HEK293 (cell line): ENCODE data around the gene CRABP2.

Experiments
- CTCF ChIA-PET: fragments of 350-600 bp; formaldehyde crosslinking; extraction: SDS; loops from one replicate; lab custom pipeline; 2021; ENCODE audit warnings: antibody characterized with exemption; lab: Yijun Ruan, JAX
- POLR2A ChIA-PET: fragments of 300-600 bp; formaldehyde crosslinking; extraction: SDS; loops from one replicate; lab custom pipeline; 2020; ENCODE audit warnings: antibody characterized with exemption, inconsistent platforms; lab: Yijun Ruan, JAX
- H3K27ac ChIP-seq: fragments of 200-500 bp; sonication (Bioruptor generic); 2 replicates; pipeline ENCODE4 v1.5.1; 2014; ENCODE audit warnings: low read depth, low read length, control low read depth, inconsistent platforms; ENCODE audit errors: extremely low read depth
- H3K36me3 ChIP-seq, 2 experiments: fragments of 200-500 bp in 1 of 2; sonication (Bioruptor generic) in 1 of 2; 1 replicate in 1 of 2; 2 replicates in 1 of 2; pipeline ENCODE4 v1.5.1; 2014 to 2017; ENCODE audit warnings: inconsistent platforms in 2 of 2, low read length in 2 of 2; ENCODE audit not compliant: control insufficient read depth in 2 of 2, insufficient read depth in 1 of 2
- H3K4me1 ChIP-seq: fragments of 200-500 bp; sonication (Bioruptor generic); 2 replicates; pipeline ENCODE4 v1.5.1; 2014; ENCODE audit warnings: mild to moderate bottlenecking, low read length, inconsistent platforms; ENCODE audit not compliant: control insufficient read depth, insufficient read depth
- H3K4me3 ChIP-seq: 2 replicates; pipeline ENCODE4 v1.5.1; 2011; ENCODE audit warnings: low read depth, mild to moderate bottlenecking, control low read depth, low read length, moderate library complexity
- H3K9me3 ChIP-seq: fragments of 200-500 bp; sonication (Bioruptor generic); 2 replicates; pipeline ENCODE4 v1.5.1; 2014; ENCODE audit warnings: low read depth, low read length, inconsistent platforms; ENCODE audit not compliant: control insufficient read depth, insufficient read depth
- GLI4 ChIP-seq: fragments of 450-650 bp; formaldehyde crosslinking; IDR thresholded peaks from 2 replicates; pipeline ENCODE4 v1.5.1; 2016; ENCODE audit warnings: missing biosample characterization, missing genetic modification characterization
- GLIS1 ChIP-seq: fragments of 450-650 bp; formaldehyde crosslinking; IDR thresholded peaks from 2 replicates; pipeline ENCODE4 v1.5.1; 2016; ENCODE audit warnings: missing biosample characterization, missing genetic modification characterization
- GLIS2 ChIP-seq: fragments of 450-650 bp; formaldehyde crosslinking; IDR thresholded peaks from 2 replicates; pipeline ENCODE4 v1.5.1; 2016; ENCODE audit warnings: missing biosample characterization, missing genetic modification characterization
- HOXD13 ChIP-seq: sonication (generic); formaldehyde crosslinking; IDR thresholded peaks from 2 replicates; pipeline ENCODE4 v1.8.0; 2022; ENCODE audit warnings: missing genetic modification reagents, borderline replicate concordance
- IKZF3 ChIP-seq: fragments of 450-650 bp; IDR thresholded peaks from 2 replicates; pipeline ENCODE4 v1.5.0; 2018; ENCODE audit warnings: missing biosample characterization, mild to moderate bottlenecking, missing genetic modification characterization, moderate library complexity
- KLF16 ChIP-seq: fragments of 450-650 bp; formaldehyde crosslinking; IDR thresholded peaks from 2 replicates; pipeline ENCODE4 v1.5.1; 2017; ENCODE audit warnings: missing biosample characterization, missing genetic modification characterization
- KLF8 ChIP-seq: fragments of 450-650 bp; formaldehyde crosslinking; IDR thresholded peaks from 2 replicates; pipeline ENCODE4 v1.5.1; 2016; ENCODE audit warnings: missing biosample characterization, missing genetic modification characterization
- KLF9 ChIP-seq: fragments of 450-650 bp; formaldehyde crosslinking; IDR thresholded peaks from 2 replicates; pipeline ENCODE4 v1.5.1; 2016; ENCODE audit warnings: missing biosample characterization, missing genetic modification characterization, low read depth
- MZF1 ChIP-seq: fragments of 450-650 bp; formaldehyde crosslinking; IDR thresholded peaks from 2 replicates; pipeline ENCODE4 v1.5.1; 2017; ENCODE audit warnings: missing biosample characterization, missing genetic modification characterization, borderline replicate concordance
- SCRT1 ChIP-seq: fragments of 450-650 bp; formaldehyde crosslinking; IDR thresholded peaks from 2 replicates; pipeline ENCODE4 v1.5.1; 2016; ENCODE audit warnings: missing biosample characterization, missing genetic modification characterization, borderline replicate concordance
- ZBTB17 ChIP-seq: fragments of 450-650 bp; formaldehyde crosslinking; IDR thresholded peaks from 2 replicates; pipeline ENCODE4 v1.5.1; 2016; ENCODE audit warnings: missing biosample characterization, missing genetic modification characterization
- ZBTB26 ChIP-seq: fragments of 450-650 bp; formaldehyde crosslinking; optimal IDR thresholded peaks from 2 replicates; pipeline ENCODE3; 2016; ENCODE audit warnings: missing biosample characterization, mild to moderate bottlenecking, missing genetic modification characterization
- ZFP37 ChIP-seq: fragments of 450-650 bp; formaldehyde crosslinking; IDR thresholded peaks from 2 replicates; pipeline ENCODE4 v1.5.1; 2016; ENCODE audit warnings: missing biosample characterization, missing genetic modification characterization
- ZNF16 ChIP-seq: fragments of 450-650 bp; formaldehyde crosslinking; IDR thresholded peaks from 2 replicates; pipeline ENCODE4 v1.5.1; 2016; ENCODE audit warnings: low read depth, missing biosample characterization, missing genetic modification characterization
- ZNF248 ChIP-seq: fragments of 450-650 bp; formaldehyde crosslinking; IDR thresholded peaks from 2 replicates; pipeline ENCODE4 v1.5.1; 2017; ENCODE audit warnings: missing biosample characterization, missing genetic modification characterization
- ZNF341 ChIP-seq: fragments of 450-650 bp; formaldehyde crosslinking; IDR thresholded peaks from 2 replicates; pipeline ENCODE4; 2016; ENCODE audit warnings: low read depth, missing biosample characterization, missing genetic modification characterization
- ZNF473 ChIP-seq: fragments of 450-650 bp; formaldehyde crosslinking; IDR thresholded peaks from 2 replicates; pipeline ENCODE4 v1.5.1; 2017; ENCODE audit warnings: missing biosample characterization, missing genetic modification characterization
- ZNF600 ChIP-seq: fragments of 450-650 bp; formaldehyde crosslinking; IDR thresholded peaks from 2 replicates; pipeline ENCODE4 v1.5.1; 2016; ENCODE audit warnings: missing biosample characterization, missing genetic modification characterization
- ZNF658 ChIP-seq: fragments of 450-650 bp; formaldehyde crosslinking; IDR thresholded peaks from 2 replicates; pipeline ENCODE4; 2016; ENCODE audit warnings: missing biosample characterization, missing genetic modification characterization
- ZNF701 ChIP-seq: fragments of 450-650 bp; formaldehyde crosslinking; IDR thresholded peaks from 2 replicates; pipeline ENCODE4 v1.5.1; 2016; ENCODE audit warnings: missing biosample characterization, missing genetic modification characterization
- TF ChIP-seq, protein P1 (sequence below): fragments of 450-650 bp; formaldehyde crosslinking; IDR thresholded peaks from 2 replicates; pipeline ENCODE4 v1.5.1; 2016; ENCODE audit warnings: missing biosample characterization, missing genetic modification characterization

The CRABP2 gene

GRCh38 chr1:156747742-156748669 is 42.6 kb upstream of the CRABP2 start:
- CTCF ChIA-PET = interaction anchor here (0.7 to 1.9 kb wide), 7 partner anchors 8 to 59 kb away, joined by 3 to 19 read pairs (median 5); partner anchors contain the start of gene METTL25B
- Histone ChIP-seq H3K4me1 (peaks cover 11% of the 10 kb centered on the region; the same call in 1 of the 2 replicates), H3K27ac (peak overlapping the region; percentile 95), H3K9me3 (no peaks in the 10 kb centered on the region), H3K36me3 (peaks cover 0 to 36% of the 10 kb centered on the region in 2 experiments; a peak in 1 of 3 replicates), H3K4me3 (peak overlapping the region; percentile 87)
- POLR2A ChIA-PET = interaction anchor here (0.5 to 3.1 kb wide), 8 partner anchors 8 to 87 kb away, joined by 3 to 24 read pairs (median 4); partner anchors contain the start of genes ISG20L2, METTL25B and PRCC
- TF ChIP-seq ZBTB26 (tag by site-specific recombination) (no peak), ZNF658 (no peak), ZNF248 (tag by site-specific recombination) (no peak), ZFP37 (no peak), ZBTB17 (tag by site-specific recombination) (no peak), KLF8 (tag by site-specific recombination) (no peak), HOXD13 (no peak), KLF16 (tag by site-specific recombination) (no peak), GLI4 (tag by site-specific recombination) (no peak), ZNF701 (tag by site-specific recombination) (no peak), ZNF473 (no peak), IKZF3 (tag by site-specific recombination) (no peak), ZNF16 (tag by site-specific recombination) (no peak), GLIS1 (tag by site-specific recombination) (peak; percentile 13; the same call in 1 of the 2 replicates), ZNF600 (tag by site-specific recombination) (no peak), GLIS2 (tag by site-specific recombination) (peak; percentile 22; the same call in 1 of the 2 replicates), SCRT1 (tag by site-specific recombination) (no peak), ZNF341 (tag by site-specific recombination) (peak; percentile 61), KLF9 (no peak), MZF1 (no peak)
- TF ChIP-seq, protein P1, sequence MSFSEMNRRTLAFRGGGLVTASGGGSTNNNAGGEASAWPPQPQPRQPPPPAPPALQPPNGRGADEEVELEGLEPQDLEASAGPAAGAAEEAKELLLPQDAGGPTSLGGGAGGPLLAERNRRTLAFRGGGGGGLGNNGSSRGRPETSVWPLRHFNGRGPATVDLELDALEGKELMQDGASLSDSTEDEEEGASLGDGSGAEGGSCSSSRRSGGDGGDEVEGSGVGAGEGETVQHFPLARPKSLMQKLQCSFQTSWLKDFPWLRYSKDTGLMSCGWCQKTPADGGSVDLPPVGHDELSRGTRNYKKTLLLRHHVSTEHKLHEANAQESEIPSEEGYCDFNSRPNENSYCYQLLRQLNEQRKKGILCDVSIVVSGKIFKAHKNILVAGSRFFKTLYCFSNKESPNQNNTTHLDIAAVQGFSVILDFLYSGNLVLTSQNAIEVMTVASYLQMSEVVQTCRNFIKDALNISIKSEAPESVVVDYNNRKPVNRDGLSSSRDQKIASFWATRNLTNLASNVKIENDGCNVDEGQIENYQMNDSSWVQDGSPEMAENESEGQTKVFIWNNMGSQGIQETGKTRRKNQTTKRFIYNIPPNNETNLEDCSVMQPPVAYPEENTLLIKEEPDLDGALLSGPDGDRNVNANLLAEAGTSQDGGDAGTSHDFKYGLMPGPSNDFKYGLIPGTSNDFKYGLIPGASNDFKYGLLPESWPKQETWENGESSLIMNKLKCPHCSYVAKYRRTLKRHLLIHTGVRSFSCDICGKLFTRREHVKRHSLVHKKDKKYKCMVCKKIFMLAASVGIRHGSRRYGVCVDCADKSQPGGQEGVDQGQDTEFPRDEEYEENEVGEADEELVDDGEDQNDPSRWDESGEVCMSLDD (tag by site-specific recombination) = 0 out of 2 replicates have a peak, but pooled peaks have one; percentile 18
